GM06990 (cell line): ENCODE measurements around the gene ACAP2.
"Not testable (repeated sequence)": the region's sequence is repeated elsewhere in the genome, so short reads cannot be mapped to it uniquely, and the experiment has no call there.

Source experiments
- DNase-seq: peaks from one replicate; pipeline ENCODE4 v3.0.0-alpha.2; 2011; ENCODE audit not compliant: insufficient read length; ENCODE audit errors: extremely low read depth
- H3K27me3 ChIP-seq: replicated peaks from 2 replicates; pipeline ENCODE4 v1.6.0; 2011; ENCODE audit warnings: low read length; ENCODE audit not compliant: control insufficient read depth, insufficient read depth
- H3K36me3 ChIP-seq: 2 replicates; pipeline ENCODE4 v1.5.1; 2011; ENCODE audit warnings: low read length; ENCODE audit not compliant: control insufficient read depth, insufficient read depth
- H3K4me3 ChIP-seq: replicated peaks from 2 replicates; pipeline ENCODE4 v1.5.1; 2011; ENCODE audit warnings: low read depth, mild to moderate bottlenecking, control low read depth, low read length
- TF ChIP-seq, protein P1 (sequence below): IDR thresholded peaks from 2 replicates; pipeline ENCODE4 v1.5.1; 2011; ENCODE audit warnings: low read length, control low read depth, mild to moderate bottlenecking, inconsistent platforms; ENCODE audit not compliant: insufficient read depth, poor library complexity, severe bottlenecking

The ACAP2 gene

DNA sequence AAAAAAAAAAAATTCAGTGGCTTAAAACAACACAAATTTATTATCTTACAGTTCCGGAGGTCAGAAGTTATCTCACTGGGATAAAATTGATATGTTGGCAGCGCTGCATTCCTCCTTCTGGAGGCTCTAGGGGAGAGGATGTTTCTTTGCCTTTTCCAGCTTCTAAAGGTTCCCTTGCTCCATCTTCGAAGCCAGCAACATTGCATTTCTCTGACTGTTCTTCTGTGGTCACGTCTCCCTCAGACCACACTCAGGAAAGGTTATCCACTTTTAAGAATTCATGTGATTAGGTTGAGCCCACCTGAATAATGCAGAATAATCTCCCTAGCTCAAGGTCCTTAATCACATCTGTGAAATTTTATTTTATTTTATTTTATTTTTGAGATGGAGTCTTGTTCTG, 23.4 kb upstream of the ACAP2 start:
- DNase-seq: no peak
- TF ChIP-seq, protein P1, sequence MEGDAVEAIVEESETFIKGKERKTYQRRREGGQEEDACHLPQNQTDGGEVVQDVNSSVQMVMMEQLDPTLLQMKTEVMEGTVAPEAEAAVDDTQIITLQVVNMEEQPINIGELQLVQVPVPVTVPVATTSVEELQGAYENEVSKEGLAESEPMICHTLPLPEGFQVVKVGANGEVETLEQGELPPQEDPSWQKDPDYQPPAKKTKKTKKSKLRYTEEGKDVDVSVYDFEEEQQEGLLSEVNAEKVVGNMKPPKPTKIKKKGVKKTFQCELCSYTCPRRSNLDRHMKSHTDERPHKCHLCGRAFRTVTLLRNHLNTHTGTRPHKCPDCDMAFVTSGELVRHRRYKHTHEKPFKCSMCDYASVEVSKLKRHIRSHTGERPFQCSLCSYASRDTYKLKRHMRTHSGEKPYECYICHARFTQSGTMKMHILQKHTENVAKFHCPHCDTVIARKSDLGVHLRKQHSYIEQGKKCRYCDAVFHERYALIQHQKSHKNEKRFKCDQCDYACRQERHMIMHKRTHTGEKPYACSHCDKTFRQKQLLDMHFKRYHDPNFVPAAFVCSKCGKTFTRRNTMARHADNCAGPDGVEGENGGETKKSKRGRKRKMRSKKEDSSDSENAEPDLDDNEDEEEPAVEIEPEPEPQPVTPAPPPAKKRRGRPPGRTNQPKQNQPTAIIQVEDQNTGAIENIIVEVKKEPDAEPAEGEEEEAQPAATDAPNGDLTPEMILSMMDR: no peak
- Histone ChIP-seq H3K4me3 (no peak overlapping the region), H3K36me3 (no peaks in the 10 kb centered on the region), H3K27me3 (no peaks in the 10 kb centered on the region)

DNA sequence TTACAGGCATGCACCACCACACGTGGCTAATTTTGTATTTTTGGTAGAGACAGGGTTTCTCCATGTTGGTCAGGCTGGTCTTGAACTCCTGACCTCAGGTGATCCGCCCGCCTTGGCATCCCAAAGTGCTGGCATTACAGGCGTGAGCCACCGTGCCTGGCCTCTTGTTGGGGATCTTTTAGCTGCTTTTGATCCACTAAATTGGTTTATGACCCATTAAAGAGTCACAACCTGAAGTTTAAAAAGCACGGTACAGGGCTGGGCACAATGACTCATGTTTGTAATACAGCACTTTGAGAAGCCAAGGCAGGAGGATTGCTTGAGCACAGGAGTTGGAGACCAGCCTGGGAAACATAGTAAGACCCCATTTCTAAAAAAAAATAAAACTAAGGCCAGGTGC, 20.1 kb upstream of the ACAP2 start:
- H3K27me3 ChIP-seq, DNase-seq, H3K36me3 ChIP-seq, H3K4me3 ChIP-seq: not testable (repeated sequence)

DNA sequence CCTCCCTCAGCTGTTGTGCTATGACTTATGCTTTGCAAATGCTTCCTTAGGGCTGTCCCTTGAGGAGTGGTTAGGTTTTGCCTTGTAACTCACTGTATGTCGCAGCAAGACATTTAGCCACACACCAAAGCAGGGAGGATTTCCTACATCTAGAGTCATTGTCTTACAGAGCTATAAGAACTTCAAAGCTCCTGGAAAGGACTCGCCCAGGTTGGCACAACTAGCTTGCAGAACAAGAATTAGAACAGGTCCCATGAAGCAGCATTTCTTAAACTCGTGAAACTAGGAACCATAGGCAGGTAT, 19.4 kb upstream of the ACAP2 start:
- H3K36me3 ChIP-seq: no peaks in the 10 kb centered on the region
- no peak overlapping the region for H3K4me3 ChIP-seq
- TF ChIP-seq, protein P1: no peak
- no peak for DNase-seq
- no peaks in the 10 kb centered on the region for H3K27me3 ChIP-seq

DNA sequence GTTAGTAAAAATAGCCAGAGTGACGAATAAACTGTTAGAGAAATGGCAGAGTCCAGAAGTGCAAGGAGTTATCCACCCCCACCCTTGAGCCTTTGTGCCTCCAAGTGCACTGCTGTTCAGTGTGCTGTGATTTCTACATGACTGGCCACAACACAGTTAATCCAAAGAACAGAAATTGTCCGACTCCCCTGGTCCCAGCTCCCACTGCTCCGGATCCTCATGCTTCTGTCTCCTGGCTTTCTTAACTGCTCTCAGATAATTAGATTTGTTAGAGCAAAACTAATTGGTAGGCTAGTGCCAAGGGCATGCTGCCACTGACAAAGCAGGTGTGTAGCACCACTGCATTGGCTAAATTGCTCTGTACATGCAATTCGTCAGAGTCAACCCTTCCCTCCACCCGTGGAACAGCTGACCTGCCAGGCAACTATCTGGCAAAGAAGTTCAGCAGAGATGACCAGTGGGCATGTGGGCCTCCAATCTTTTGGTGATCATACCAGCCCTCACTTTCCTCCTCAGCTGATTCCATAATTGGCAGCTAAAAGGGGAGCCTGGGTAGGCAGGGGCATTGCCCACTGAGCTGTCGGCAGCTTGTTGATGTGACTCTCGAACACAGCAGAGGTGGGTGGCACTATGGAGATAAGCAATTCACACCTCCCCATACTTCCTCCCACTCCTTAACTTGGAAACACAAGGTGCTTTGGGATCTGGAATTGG, 18.9 kb upstream of the ACAP2 start:
- TF ChIP-seq, protein P1: no peak
- H3K27me3 ChIP-seq: no peaks in the 10 kb centered on the region
- no peaks in the 10 kb centered on the region for H3K36me3 ChIP-seq

DNA sequence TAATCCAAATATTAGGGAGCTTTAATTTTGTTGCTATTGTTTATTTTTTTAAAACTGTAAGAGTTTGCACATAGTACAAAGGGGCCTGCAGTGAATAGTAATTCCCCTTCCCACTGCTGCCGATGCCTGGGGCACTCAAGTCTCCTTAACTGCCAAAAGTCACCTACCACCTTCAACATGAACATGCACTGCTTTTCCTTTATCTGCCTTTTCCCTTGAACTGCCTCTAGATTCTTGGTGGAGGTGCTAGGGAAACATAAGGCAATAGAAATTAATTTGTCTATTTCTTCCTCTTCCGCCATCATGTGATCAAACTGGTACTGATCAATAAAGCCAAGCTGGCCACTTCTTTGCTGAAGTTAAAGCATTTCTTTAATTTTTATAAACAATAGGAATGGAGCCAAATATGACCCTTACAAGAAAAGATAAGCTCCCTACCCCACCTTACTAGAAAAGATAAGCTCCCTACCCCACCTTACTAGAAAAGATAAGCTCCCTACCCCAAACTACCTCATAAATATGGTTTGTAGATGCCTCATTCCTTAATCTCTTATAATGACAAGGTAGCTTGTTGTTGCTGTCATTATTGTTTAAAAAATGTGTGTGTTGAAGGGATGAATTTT, 17.4 kb upstream of the ACAP2 start:
- no peak for DNase-seq
- H3K27me3 ChIP-seq: no peaks in the 10 kb centered on the region
- TF ChIP-seq, protein P1: no peak
- H3K36me3 ChIP-seq: no peaks in the 10 kb centered on the region
- no peak overlapping the region for H3K4me3 ChIP-seq

More for the DNA sequence above, 18.9 kb upstream of the ACAP2 start:
- DNase-seq: no peak
- H3K4me3 ChIP-seq: no peak overlapping the region

DNA sequence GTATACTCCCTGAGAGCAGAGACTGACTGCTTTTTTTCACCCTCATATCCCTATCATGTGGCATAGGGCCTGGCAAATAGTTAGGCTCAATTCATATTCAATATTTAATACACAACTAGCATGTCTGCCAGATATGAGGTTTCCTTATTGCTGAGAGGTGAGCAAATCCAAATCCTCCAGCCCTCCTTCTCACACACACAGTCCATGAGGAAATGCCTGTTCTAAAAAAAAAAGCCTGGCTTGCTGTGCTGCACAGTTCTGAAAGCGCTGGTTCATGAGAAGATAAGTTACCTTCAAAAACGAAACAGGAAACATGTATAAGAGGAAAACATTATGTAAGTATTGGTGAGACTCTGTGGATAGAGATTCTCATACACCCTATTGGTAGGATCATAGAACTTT, 15.5 kb upstream of the ACAP2 start:
- TF ChIP-seq, protein P1: no peak
- no peak for DNase-seq

More for the DNA sequence above, 15.5 kb upstream of the ACAP2 start:
- Histone ChIP-seq H3K27me3 (no peaks in the 10 kb centered on the region), H3K36me3 (no peaks in the 10 kb centered on the region), H3K4me3 (no peak overlapping the region)
